Measurements from ENCODE around the gene GDAP1L1.

DNA sequence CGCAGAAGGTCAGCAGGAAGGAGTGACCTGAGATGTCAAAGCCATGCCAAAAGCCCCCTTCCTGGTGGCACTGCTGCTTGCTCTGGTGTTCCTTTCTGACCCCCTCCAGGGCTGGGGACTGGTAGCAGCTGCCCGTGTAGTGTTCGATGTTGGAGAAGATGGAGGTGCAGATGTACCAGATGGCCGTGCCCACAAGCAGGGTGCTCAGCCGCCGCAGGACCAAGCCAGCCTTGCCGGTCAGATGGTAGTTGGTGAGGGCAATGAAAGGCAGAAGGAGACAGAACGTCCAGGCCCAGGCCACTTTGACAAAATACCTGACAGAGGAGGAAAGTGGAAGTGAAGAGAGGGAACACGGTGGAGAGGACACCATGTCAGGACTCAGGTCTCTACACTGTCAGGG is 59.8 kb downstream of the GDAP1L1 start:
- TF ChIP-seq EZH2 (IDR thresholded peaks at IDR 0.05; ENCODE audit: low read depth), result no peak
- TF ChIP-seq, protein P1, sequence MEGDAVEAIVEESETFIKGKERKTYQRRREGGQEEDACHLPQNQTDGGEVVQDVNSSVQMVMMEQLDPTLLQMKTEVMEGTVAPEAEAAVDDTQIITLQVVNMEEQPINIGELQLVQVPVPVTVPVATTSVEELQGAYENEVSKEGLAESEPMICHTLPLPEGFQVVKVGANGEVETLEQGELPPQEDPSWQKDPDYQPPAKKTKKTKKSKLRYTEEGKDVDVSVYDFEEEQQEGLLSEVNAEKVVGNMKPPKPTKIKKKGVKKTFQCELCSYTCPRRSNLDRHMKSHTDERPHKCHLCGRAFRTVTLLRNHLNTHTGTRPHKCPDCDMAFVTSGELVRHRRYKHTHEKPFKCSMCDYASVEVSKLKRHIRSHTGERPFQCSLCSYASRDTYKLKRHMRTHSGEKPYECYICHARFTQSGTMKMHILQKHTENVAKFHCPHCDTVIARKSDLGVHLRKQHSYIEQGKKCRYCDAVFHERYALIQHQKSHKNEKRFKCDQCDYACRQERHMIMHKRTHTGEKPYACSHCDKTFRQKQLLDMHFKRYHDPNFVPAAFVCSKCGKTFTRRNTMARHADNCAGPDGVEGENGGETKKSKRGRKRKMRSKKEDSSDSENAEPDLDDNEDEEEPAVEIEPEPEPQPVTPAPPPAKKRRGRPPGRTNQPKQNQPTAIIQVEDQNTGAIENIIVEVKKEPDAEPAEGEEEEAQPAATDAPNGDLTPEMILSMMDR (conservative IDR thresholded peaks at IDR 0.05), result no peak
